Stimulated activated CD4-positive, alpha-beta T cell treated with anti-CD3 and anti-CD28 coated beads, Interleukin-2, amount 100 ng/mL, for 24 hours (primary cell): Measurements from ENCODE around the gene FHAD1.
"Not testable (repeated sequence)": the region's sequence is repeated elsewhere in the genome, so short reads cannot be mapped to it uniquely, and the experiment has no call there.

Experiments
- DNase-seq, 2 donors: peaks; one replicate each; pipeline ENCODE4 v3.0.0-alpha.2; 2020

The FHAD1 gene

GRCh38 chr1:15380601-15381508, 133.8 kb downstream of the FHAD1 start:
- no peak for DNase-seq

GRCh38 chr1:15381805-15382204, 134.8 kb downstream of the FHAD1 start:
- no peak for DNase-seq

- no peak for DNase-seq
These were observed 135.8 kb downstream of the FHAD1 start for GRCh38 chr1:15382601-15383518.

GRCh38 chr1:15383810-15384209, 136.8 kb downstream of the FHAD1 start:
- no peak for DNase-seq

GRCh38 chr1:15384301-15384901, 137.4 kb downstream of the FHAD1 start:
- no peak for DNase-seq

- DNase-seq: no peak
These were observed 138.4 kb downstream of the FHAD1 start for GRCh38 chr1:15385420-15385819.

GRCh38 chr1:15386164-15386749, 139.2 kb downstream of the FHAD1 start:
- no peak for DNase-seq

GRCh38 chr1:15388201-15388880, 141.3 kb downstream of the FHAD1 start:
- DNase-seq: no peak

GRCh38 chr1:15389828-15390227, 142.8 kb downstream of the FHAD1 start:
- DNase-seq: not testable (repeated sequence)

GRCh38 chr1:15390667-15391066, 143.6 kb downstream of the FHAD1 start:
- DNase-seq: no peak

GRCh38 chr1:15391366-15391765, 144.3 kb downstream of the FHAD1 start:
- DNase-seq: no peak

GRCh38 chr1:15393475-15394257, 146.6 kb downstream of the FHAD1 start:
- DNase-seq: no peak

- DNase-seq: no peak
These were observed 147.3 kb downstream of the FHAD1 start for GRCh38 chr1:15394258-15394690.

- DNase-seq: no peak
These were observed 150.2 kb downstream of the FHAD1 start for GRCh38 chr1:15397236-15397635.

- DNase-seq: no peak
These were observed 152.7 kb downstream of the FHAD1 start for GRCh38 chr1:15399710-15400109.

- no peak for DNase-seq
These were observed 153.6 kb downstream of the FHAD1 start for GRCh38 chr1:15400627-15401026.

- DNase-seq: no peak
These were observed 154.5 kb downstream of the FHAD1 start for GRCh38 chr1:15401391-15402055.

GRCh38 chr1:15402809-15403450, 155.9 kb downstream of the FHAD1 start:
- no peak for DNase-seq

GRCh38 chr1:15403962-15404580, 157.0 kb downstream of the FHAD1 start:
- no peak for DNase-seq
